Aorta (tissue), 5 donors: ENCODE data around the gene TNS1. TPM values are rescaled to one million over a fixed set of nuclear protein-coding genes. Genes with fewer than 3 reads are reported as not detected.

ENCODE experiments used
- ATAC-seq: fragments of 200-7000 bp; cut with Tn5 transposase; one replicate; pipeline ENCODE4 v1.9.1; 2022; ENCODE audit warnings: moderate library complexity; ENCODE audit not compliant: low FRiP score
- DNase-seq, 2 donors: peaks; one replicate each; pipeline ENCODE4 v3.0.0-alpha.2; 2020
- H3K27ac ChIP-seq, 2 donors: one replicate each; pipeline ENCODE4 v1.5.1; 2013; ENCODE audit warnings: low read length in 2 of 2, mild to moderate bottlenecking in 2 of 2, moderate library complexity in 2 of 2, control low read depth in 1 of 2, inconsistent platforms in 1 of 2, low read depth in 1 of 2
- H3K27me3 ChIP-seq, 2 donors: one replicate each; pipeline ENCODE4 v1.6.1; 2013; ENCODE audit warnings: control low read depth in 1 of 2, low read length in 1 of 2, mild to moderate bottlenecking in 1 of 2, moderate library complexity in 1 of 2; ENCODE audit not compliant: insufficient read depth in 2 of 2, control insufficient read depth in 1 of 2
- H3K36me3 ChIP-seq, 2 donors: one replicate each; pipeline ENCODE4 v1.6.1; 2013; ENCODE audit warnings: control low read depth in 1 of 2, low read length in 1 of 2, mild to moderate bottlenecking in 1 of 2; ENCODE audit not compliant: insufficient read depth in 2 of 2, control insufficient read depth in 1 of 2
- H3K4me1 ChIP-seq, 2 donors: one replicate each; pipeline ENCODE4 v1.6.1; 2013; ENCODE audit warnings: low read length in 2 of 2, control low read depth in 1 of 2, mild to moderate bottlenecking in 1 of 2, moderate library complexity in 1 of 2; ENCODE audit not compliant: insufficient read depth in 2 of 2, control insufficient read depth in 1 of 2
- H3K4me3 ChIP-seq, 2 donors: one replicate each; pipeline ENCODE4 v1.5.1; 2013; ENCODE audit warnings: low read length in 2 of 2, control low read depth in 1 of 2, mild to moderate bottlenecking in 1 of 2
- H3K9me3 ChIP-seq: one replicate; pipeline ENCODE4 v1.6.1; 2013; ENCODE audit warnings: mild to moderate bottlenecking, low read length; ENCODE audit not compliant: control insufficient read depth
- WGBS, 2 donors: extraction: QIAGEN DNeasy Blood & Tissue Kit; methylation state at CpG; one replicate each; pipeline ENCODE4 v1.1.7; 2013; 5-methylcytosine and 5-hydroxymethylcytosine counted together
- intact Hi-C, 2 donors: fragments of 100-400 bp; cut with DNase I; formaldehyde crosslinking; loops; one replicate each; pipeline versions ENCODE4 v1.14.2 to v1.15.0; 2022
- polyA plus RNA-seq, 2 donors: library from polyadenylated mRNA; stranded (reverse); fragments of 200-250 nt; gene quantifications; one replicate each; pipeline ENCODE4 v1.2.3, GENCODE V29; 2013
- total RNA-seq, 2 donors: library from RNA; stranded (reverse); fragmentation: NEBNext Ultra II Directional; extraction: Animal tissue kit (Norgen Biotek cat#: 25700); gene quantifications; one replicate each; pipeline ENCODE4 v1.2.1, GENCODE V29; 2021
- donor health status: healthy with polysubstance abuse.
- donor health status: Bipolar disorder and iron deficiency.
- donor health status: DM: no; HTN: no; CAD: no.
- donor health status: DM: no; HTN: no; CAD: no.
- donor health status: DM: yes; HTN: yes; CAD: no.

TNS1 gene
- total and polyA plus RNA-seq, 4 donors: 303 to 1,949 (median 930) TPM

DNA sequence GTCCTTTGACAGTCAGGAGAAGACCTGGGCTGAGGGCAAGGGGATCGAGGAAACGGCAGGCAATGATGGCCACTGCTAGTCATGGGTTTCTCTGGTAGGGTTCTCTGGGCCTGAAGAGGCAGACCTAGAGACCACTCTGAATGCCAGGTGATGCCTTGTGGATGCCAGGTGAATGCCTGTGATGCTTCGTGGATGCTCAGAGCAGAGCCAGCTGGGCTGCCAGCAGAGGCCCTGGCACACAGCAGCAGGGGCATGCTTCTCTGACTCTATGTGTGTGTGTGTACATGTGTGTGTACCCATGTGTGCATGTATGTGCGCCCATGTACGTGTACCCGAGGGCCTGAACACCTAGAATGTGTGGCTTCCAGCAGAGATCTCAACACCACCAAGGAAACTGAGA, 172.0 kb downstream of the TNS1 start:
- ATAC-seq: no peak
- peak in 1 of 2 donors; percentile 48 for DNase-seq
- Histone ChIP-seq H3K36me3 (peaks cover 0 to 31% of the 10 kb centered on the region in 2 donors), H3K27me3 (no peaks in the 10 kb centered on the region), H3K4me1 (no peaks in the 10 kb centered on the region), H3K27ac (no peak overlapping the region), H3K9me3 (no peaks in the 10 kb centered on the region), H3K4me3 (no peak overlapping the region)
- 56 to 59% methylated on average over 6 of the region's 6 CpGs for WGBS, 2 donors
- intact Hi-C loops: no loop called here

DNA sequence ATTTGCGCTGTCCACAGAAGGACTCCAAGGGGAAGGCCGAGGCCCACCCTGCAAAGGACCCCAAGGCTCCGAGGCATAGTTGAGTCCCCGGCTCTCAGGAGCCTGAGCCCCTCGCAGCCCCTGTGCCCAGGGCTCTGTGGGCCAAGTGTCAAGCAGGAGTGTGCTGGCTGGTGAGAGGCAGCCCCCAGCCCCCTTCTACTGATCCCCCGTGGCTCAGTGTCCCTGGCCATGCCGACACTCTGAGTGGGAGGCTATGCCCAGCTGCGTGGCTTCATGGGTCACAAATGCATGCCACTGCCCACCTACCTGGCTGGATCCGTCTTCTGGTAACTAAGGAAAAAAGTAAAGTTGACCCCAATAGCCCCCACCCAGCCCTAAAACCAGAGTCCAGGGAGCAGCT, 172.7 kb downstream of the TNS1 start:
- intact Hi-C loops: no loop called here
- ATAC-seq (no peak), DNase-seq (peak in 1 of 2 donors; percentile 60)
- no peaks in the 10 kb centered on the region for H3K4me1 ChIP-seq
- H3K27me3 ChIP-seq: no peaks in the 10 kb centered on the region
- no peaks in the 10 kb centered on the region for H3K9me3 ChIP-seq
- H3K4me3 ChIP-seq: no peak overlapping the region
- H3K36me3 ChIP-seq: peaks cover 0 to 28% of the 10 kb centered on the region in 2 donors
- H3K27ac ChIP-seq: no peak overlapping the region
- 80 to 88% methylated on average over 9 of the region's 9 CpGs for WGBS, 2 donors

DNA sequence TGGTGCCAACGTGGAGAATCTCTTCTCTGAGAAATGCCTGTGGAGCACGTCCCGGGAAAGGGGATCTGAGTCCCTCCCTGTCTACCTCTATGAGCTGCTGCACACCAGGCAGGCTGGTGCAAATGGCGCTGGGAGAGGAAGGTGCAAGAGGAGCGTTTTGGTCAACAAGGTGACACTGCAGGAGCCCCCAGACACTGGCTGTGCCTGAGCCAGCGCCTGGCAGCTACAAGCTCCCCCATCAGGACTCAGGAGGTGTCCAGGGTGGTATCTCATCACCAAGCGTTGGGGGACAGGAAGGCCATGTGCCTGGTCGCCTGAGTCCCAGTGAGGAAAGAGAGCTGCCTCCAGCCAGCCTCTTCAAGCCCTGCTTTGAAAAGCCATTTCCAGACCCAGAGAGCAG, 173.4 kb downstream of the TNS1 start:
- Histone ChIP-seq H3K4me1 (no peaks in the 10 kb centered on the region), H3K9me3 (no peaks in the 10 kb centered on the region), H3K27ac (peak overlapping the region in 1 of 2 donors; percentile 25), H3K27me3 (no peaks in the 10 kb centered on the region), H3K36me3 (peaks cover 2 to 22% of the 10 kb centered on the region in 2 donors), H3K4me3 (no peak overlapping the region)
- intact Hi-C loops: no loop called here
- ATAC-seq (no peak), DNase-seq (peak in 1 of 2 donors; percentile 55)
- WGBS, 2 donors: 45 to 48% methylated on average over 8 of the region's 8 CpGs

DNA sequence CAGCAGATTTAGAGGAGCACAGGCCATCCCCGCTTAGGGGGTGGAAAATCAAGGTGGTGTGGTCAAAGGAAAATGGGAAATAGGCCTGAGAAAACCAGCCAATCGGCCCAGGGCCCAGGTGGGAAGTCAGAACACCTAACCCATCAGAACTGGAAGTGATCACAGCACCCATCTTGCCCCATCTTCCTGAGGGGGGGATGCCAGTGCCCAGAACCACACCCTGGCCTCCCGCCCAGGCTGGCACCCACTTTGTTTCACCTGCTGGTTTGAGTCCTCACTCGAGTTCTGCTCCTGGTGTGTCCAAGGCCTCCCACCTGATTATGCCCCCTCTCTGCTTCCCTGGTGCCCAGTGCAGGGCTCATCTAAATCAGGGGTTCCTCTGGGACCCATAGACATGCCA, 174.5 kb downstream of the TNS1 start:
- H3K27me3 ChIP-seq: no peaks in the 10 kb centered on the region
- H3K27ac ChIP-seq: peak overlapping the region in 1 of 2 donors; percentile 55
- H3K4me3 ChIP-seq: no peak overlapping the region
- H3K36me3 ChIP-seq: peaks cover 3 to 17% of the 10 kb centered on the region in 2 donors
- no peaks in the 10 kb centered on the region for H3K4me1 ChIP-seq
- 53% methylated on average over 4 of the region's 4 CpGs for WGBS, 2 donors
- intact Hi-C loops: no loop called here
- ATAC-seq (no peak), DNase-seq (peak in 1 of 2 donors; percentile 70)
- H3K9me3 ChIP-seq: no peaks in the 10 kb centered on the region

DNA sequence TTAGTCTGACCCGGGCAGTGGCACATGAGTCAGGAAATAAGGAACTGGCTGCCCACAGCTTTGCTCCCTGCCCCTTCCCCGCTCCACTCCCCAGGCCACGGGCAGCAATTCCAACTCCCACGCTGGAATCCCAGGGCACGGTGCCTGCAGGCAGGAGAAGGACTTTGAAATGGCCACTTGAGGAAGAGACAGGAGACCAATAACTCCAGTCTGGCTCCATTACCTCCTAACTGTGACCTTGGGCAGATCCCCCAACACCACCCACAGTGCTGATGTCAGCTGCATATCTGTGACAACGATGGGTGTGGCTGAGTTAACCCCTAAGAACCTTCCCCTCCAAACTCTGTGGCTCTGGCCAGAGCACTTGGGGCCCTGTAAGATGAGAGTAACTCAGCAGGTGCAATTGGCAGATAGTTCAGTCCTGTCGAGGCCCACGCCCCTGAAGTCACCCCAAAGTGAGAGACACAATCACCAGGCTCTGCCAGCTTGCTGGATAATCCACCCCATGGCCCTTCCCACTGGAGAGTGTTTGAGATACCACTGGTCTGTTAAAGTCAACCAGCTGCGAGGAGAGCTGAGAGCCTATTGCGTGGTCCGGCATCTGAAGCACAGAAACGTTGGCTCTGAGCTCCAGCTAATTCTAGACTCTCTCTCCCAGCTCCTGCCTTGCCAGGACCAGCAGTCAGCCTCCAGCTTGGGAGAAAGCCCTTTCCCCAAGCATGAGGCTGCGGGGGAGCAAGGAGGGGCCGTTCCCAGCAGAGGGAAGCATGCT, 175.2 kb downstream of the TNS1 start:
- 8% methylated on average over 14 of the region's 14 CpGs for WGBS, 2 donors
- H3K36me3 ChIP-seq: peaks cover 3 to 15% of the 10 kb centered on the region in 2 donors
- H3K27me3 ChIP-seq: no peaks in the 10 kb centered on the region
- H3K4me3 ChIP-seq: no peak overlapping the region
- DNase-seq: peak; percentile 79 to 88
- ATAC-seq: peak; percentile 11
- no peaks in the 10 kb centered on the region for H3K9me3 ChIP-seq
- peak overlapping the region in 1 of 2 donors; percentile 55 for H3K27ac ChIP-seq
- H3K4me1 ChIP-seq: no peaks in the 10 kb centered on the region
- intact Hi-C loops: no loop called here

DNA sequence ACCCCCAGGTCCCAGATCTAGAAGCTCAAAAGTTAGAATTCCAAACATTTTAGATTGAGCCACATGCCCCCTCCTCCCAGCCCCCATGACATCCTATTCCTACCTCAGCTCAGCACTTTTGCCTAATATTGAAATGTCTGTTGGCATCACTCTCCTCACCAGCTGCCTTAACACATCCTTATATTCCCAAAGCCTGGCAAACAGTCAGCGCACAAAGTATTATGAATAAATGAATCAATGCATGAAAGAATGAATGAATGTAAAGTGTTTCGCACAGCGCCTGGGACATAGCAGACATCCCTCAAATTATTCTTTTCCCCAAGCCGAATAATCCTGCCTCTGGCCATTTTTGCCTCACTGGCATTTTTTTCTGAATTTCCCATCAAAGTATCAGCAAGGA, 175.8 kb downstream of the TNS1 start:
- Histone ChIP-seq H3K27me3 (no peaks in the 10 kb centered on the region), H3K36me3 (peaks cover 3 to 15% of the 10 kb centered on the region in 2 donors), H3K27ac (no peak overlapping the region), H3K9me3 (no peaks in the 10 kb centered on the region), H3K4me1 (no peaks in the 10 kb centered on the region), H3K4me3 (no peak overlapping the region)
- intact Hi-C loops: no loop called here
- no peak for DNase-seq
- WGBS, 2 donors: 71 to 76% methylated on average over 4 of the region's 4 CpGs
- ATAC-seq: no peak

DNA sequence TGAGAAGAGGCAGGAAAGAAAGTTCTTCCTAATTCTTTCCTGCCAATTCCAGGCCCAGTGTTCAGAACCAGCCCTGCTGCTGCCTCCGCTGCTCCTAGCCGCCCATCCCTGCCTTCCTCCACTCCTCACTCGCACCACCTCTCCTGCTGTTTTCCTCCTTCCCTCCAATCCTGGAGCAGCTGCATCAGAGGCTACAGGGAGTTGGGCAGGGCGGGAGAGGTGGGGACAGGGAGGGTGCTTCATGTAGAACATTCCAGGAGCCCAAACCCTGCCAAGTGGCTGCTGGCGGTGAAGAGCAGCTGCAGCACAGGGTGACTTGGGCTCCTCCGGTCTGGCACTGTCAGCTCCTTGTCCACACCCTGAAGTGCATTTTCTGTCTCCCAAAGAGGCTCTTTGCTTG, 176.3 kb downstream of the TNS1 start:
- Histone ChIP-seq H3K9me3 (no peaks in the 10 kb centered on the region), H3K27ac (peak overlapping the region in 1 of 2 donors; percentile 57), H3K4me3 (no peak overlapping the region), H3K27me3 (no peaks in the 10 kb centered on the region), H3K4me1 (no peaks in the 10 kb centered on the region), H3K36me3 (peaks cover 3 to 15% of the 10 kb centered on the region in 2 donors)
- DNase-seq (peak in 1 of 2 donors; percentile 81), ATAC-seq (peak; percentile 21)
- WGBS, 2 donors: 31 to 38% methylated on average over 6 of the region's 6 CpGs
- intact Hi-C loops: no loop called here

DNA sequence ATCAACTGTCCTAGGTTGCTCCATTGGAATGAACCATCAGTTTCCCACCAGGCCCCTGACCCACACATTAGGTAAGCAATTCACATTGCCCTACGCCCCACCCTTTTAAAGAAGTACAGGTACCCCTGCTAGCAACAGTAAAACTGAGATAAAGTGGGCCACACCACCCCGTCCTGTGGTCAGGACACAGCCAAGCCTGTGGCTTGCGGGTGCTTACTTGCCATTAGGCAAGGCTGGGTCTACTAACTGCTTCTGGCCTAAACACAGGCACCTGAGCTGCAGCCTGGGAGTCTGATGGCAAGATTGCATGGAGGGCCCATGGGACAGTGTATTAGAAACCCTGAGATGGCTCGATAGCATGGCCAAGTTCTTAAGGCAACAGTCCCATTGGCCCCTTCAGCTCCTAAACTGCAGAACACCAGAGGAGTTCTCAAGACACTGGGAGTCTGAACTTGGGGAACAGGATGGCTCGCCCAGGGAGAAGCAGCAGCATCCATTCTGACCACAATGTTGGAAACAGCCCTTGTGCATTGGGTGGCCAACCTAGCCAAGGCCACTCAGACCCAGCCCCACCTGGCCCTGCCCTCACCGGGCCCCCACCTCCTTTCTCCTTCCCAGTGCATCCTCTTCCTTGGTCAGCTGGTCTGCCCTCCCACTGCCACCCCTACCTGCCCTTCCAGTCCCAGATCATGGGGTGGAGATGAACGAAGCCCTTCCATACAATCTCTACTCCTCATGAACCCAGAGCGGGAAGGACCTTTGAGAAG, 177.1 kb downstream of the TNS1 start:
- Histone ChIP-seq H3K9me3 (no peaks in the 10 kb centered on the region), H3K27me3 (no peaks in the 10 kb centered on the region), H3K4me3 (no peak overlapping the region), H3K27ac (peak overlapping the region in 1 of 2 donors; percentile 15), H3K4me1 (no peaks in the 10 kb centered on the region), H3K36me3 (peaks cover 3 to 16% of the 10 kb centered on the region in 2 donors)
- intact Hi-C loops: no loop called here
- peak in 1 of 2 donors; percentile 48 for DNase-seq
- no peak for ATAC-seq
- WGBS, 2 donors: 80 to 81% methylated on average over 8 of the region's 8 CpGs
